ENCODE measurements around the gene P2RY4. TPM values are rescaled to one million over a fixed set of nuclear protein-coding genes. Genes with fewer than 3 reads are reported as not detected.
"Not testable (repeated sequence)": the region's sequence is repeated elsewhere in the genome, so short reads cannot be mapped to it uniquely, and the experiment has no call there.

Gene P2RY4
- polyA plus RNA-seq, 1 of the 3 experiments (the other 2 are of a cell fraction): 0.05 TPM

- H3K4me3 ChIP-seq (ENCODE audit: low read depth in 2 of 2, low read length in 1 of 2): no peak overlapping the region
- H3K9me2 ChIP-seq: no peaks in the 10 kb centered on the region
- no peak for DNase-seq
- H4K20me1 ChIP-seq (ENCODE audit: insufficient read depth): no peaks in the 10 kb centered on the region
- no peak overlapping the region for H3K9ac ChIP-seq
- H2AFZ ChIP-seq (ENCODE audit: low read depth): no peak overlapping the region
- no peaks in the 10 kb centered on the region for H3K79me2 ChIP-seq (ENCODE audit: insufficient read depth)
- TF ChIP-seq, protein P1, sequence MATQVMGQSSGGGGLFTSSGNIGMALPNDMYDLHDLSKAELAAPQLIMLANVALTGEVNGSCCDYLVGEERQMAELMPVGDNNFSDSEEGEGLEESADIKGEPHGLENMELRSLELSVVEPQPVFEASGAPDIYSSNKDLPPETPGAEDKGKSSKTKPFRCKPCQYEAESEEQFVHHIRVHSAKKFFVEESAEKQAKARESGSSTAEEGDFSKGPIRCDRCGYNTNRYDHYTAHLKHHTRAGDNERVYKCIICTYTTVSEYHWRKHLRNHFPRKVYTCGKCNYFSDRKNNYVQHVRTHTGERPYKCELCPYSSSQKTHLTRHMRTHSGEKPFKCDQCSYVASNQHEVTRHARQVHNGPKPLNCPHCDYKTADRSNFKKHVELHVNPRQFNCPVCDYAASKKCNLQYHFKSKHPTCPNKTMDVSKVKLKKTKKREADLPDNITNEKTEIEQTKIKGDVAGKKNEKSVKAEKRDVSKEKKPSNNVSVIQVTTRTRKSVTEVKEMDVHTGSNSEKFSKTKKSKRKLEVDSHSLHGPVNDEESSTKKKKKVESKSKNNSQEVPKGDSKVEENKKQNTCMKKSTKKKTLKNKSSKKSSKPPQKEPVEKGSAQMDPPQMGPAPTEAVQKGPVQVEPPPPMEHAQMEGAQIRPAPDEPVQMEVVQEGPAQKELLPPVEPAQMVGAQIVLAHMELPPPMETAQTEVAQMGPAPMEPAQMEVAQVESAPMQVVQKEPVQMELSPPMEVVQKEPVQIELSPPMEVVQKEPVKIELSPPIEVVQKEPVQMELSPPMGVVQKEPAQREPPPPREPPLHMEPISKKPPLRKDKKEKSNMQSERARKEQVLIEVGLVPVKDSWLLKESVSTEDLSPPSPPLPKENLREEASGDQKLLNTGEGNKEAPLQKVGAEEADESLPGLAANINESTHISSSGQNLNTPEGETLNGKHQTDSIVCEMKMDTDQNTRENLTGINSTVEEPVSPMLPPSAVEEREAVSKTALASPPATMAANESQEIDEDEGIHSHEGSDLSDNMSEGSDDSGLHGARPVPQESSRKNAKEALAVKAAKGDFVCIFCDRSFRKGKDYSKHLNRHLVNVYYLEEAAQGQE (IDR thresholded peaks at IDR 0.05; ENCODE audit: low read depth, low read length): no peak
- TF ChIP-seq NFIC (IDR thresholded peaks at IDR 0.05; ENCODE audit: borderline replicate concordance) (no peak), FOXM1 (IDR thresholded peaks at IDR 0.05; ENCODE audit: low read depth) (no peak), EZH2phosphoT487 (IDR thresholded peaks at IDR 0.05; ENCODE audit: borderline replicate concordance, low read depth) (no peak), USF1 (IDR thresholded peaks at IDR 0.05; ENCODE audit: borderline replicate concordance, low read depth) (no peak), FOSL2 (IDR thresholded peaks at IDR 0.05; ENCODE audit: borderline replicate concordance, low read depth) (no peak), YY1 (IDR thresholded peaks at IDR 0.05; ENCODE audit: low read depth) (no peak), MEF2A (IDR thresholded peaks at IDR 0.05; ENCODE audit: borderline replicate concordance, low read depth) (no peak), NRF1 (IDR thresholded peaks at IDR 0.05; ENCODE audit: low read depth, low read length) (no peak), POLR2AphosphoS5 (IDR thresholded peaks at IDR 0.05; ENCODE audit: low read depth, low read length) (no peak), SIN3A (IDR thresholded peaks at IDR 0.05; ENCODE audit: borderline replicate concordance, low read depth, low read length) (no peak), FOXJ3 (CRISPR knock-in tag; IDR thresholded peaks at IDR 0.05) (no peak)
- TF ChIP-seq, protein P2, sequence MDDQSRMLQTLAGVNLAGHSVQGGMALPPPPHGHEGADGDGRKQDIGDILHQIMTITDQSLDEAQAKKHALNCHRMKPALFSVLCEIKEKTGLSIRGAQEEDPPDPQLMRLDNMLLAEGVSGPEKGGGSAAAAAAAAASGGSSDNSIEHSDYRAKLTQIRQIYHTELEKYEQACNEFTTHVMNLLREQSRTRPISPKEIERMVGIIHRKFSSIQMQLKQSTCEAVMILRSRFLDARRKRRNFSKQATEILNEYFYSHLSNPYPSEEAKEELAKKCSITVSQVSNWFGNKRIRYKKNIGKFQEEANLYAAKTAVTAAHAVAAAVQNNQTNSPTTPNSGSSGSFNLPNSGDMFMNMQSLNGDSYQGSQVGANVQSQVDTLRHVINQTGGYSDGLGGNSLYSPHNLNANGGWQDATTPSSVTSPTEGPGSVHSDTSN (IDR thresholded peaks at IDR 0.05): no peak
- TF ChIP-seq, protein P3, sequence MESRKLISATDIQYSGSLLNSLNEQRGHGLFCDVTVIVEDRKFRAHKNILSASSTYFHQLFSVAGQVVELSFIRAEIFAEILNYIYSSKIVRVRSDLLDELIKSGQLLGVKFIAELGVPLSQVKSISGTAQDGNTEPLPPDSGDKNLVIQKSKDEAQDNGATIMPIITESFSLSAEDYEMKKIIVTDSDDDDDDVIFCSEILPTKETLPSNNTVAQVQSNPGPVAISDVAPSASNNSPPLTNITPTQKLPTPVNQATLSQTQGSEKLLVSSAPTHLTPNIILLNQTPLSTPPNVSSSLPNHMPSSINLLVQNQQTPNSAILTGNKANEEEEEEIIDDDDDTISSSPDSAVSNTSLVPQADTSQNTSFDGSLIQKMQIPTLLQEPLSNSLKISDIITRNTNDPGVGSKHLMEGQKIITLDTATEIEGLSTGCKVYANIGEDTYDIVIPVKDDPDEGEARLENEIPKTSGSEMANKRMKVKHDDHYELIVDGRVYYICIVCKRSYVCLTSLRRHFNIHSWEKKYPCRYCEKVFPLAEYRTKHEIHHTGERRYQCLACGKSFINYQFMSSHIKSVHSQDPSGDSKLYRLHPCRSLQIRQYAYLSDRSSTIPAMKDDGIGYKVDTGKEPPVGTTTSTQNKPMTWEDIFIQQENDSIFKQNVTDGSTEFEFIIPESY (IDR thresholded peaks at IDR 0.05; ENCODE audit: borderline replicate concordance, low read depth): no peak
- ChIA-PET POLR2A (no interaction called here), CTCF (no interaction called here)
- no peak overlapping the region for H3K27ac ChIP-seq (ENCODE audit: low read depth in 2 of 2, low read length in 1 of 2)
- WGBS (ENCODE audit: low lambda C conversion rate): 19% methylated on average over 6 of the region's 6 CpGs
- H3F3A ChIP-seq (replicated peaks; ENCODE audit: insufficient read depth): no peaks in the 10 kb centered on the region
- no peaks in the 10 kb centered on the region for H3K36me3 ChIP-seq (replicated peaks in 1 of 2; ENCODE audit: control insufficient read depth in 1 of 2, insufficient read depth in 2 of 2, low read length in 1 of 2)
- H3K9me3 ChIP-seq: no peaks in the 10 kb centered on the region
- H3K4me1 ChIP-seq (ENCODE audit: control insufficient read depth in 1 of 2, insufficient read depth in 2 of 2, low read depth in 1 of 2, low read length in 1 of 2): no peaks in the 10 kb centered on the region
- no peak overlapping the region for H3K4me2 ChIP-seq
- H3K27me3 ChIP-seq (ENCODE audit: insufficient read depth): peaks cover 7% of the 10 kb centered on the region; the same call in 1 of the 2 replicates
These were observed 15.1 kb downstream of the P2RY4 start for GRCh38 chrX:70244881-70245280.

GRCh38 chrX:70243601-70244000 is 16.4 kb downstream of the P2RY4 start:
- H2AFZ ChIP-seq (ENCODE audit: low read depth); H4K20me1 ChIP-seq (ENCODE audit: insufficient read depth); H3K4me2 ChIP-seq; H3K36me3 ChIP-seq (replicated peaks in 1 of 2; ENCODE audit: control insufficient read depth in 1 of 2, insufficient read depth in 2 of 2, low read length in 1 of 2); POLR2A ChIA-PET; H3K27ac ChIP-seq (ENCODE audit: low read depth in 2 of 2, low read length in 1 of 2); H3K27me3 ChIP-seq (ENCODE audit: insufficient read depth); H3K9me2 ChIP-seq; H3K4me1 ChIP-seq (ENCODE audit: control insufficient read depth in 1 of 2, insufficient read depth in 2 of 2, low read depth in 1 of 2, low read length in 1 of 2); H3K9ac ChIP-seq; H3F3A ChIP-seq (replicated peaks; ENCODE audit: insufficient read depth); H3K79me2 ChIP-seq (ENCODE audit: insufficient read depth); H3K9me3 ChIP-seq; H3K4me3 ChIP-seq (ENCODE audit: low read depth in 2 of 2, low read length in 1 of 2); DNase-seq; CTCF ChIA-PET: not testable (repeated sequence)
- WGBS (ENCODE audit: low lambda C conversion rate): 0% methylated on average over 5 of the region's 5 CpGs

Measured in SK-N-SH (cell line).